ENCODE results near the gene MUC5AC. TPM values are rescaled to one million over a fixed set of nuclear protein-coding genes. Genes with fewer than 3 reads are reported as not detected.

The MUC5AC gene
- total and polyA plus RNA-seq, 4 donors = not detected

GRCh38 chr11:1196516-1197391 is 39.0 kb downstream of the MUC5AC start:
- DNase-seq (ENCODE audit: low spot score) = no peak
- 77% methylated on average over 28 of the region's 28 CpGs for WGBS
- H3K9me3 ChIP-seq (ENCODE audit: control insufficient read depth in 4 of 4, low read length in 3 of 4) = no peaks in the 10 kb centered on the region
- no peaks in the 10 kb centered on the region for H3K4me1 ChIP-seq (ENCODE audit: control insufficient read depth in 4 of 4, insufficient read depth in 4 of 4, low read length in 3 of 4)
- H3K36me3 ChIP-seq (ENCODE audit: control insufficient read depth in 4 of 4, insufficient read depth in 3 of 4, low read depth in 1 of 4, low read length in 3 of 4) = no peaks in the 10 kb centered on the region
- no peak for TF ChIP-seq CTCF (IDR thresholded peaks at IDR 0.05; ENCODE audit: low read depth, low read length, missing input control)
- TF ChIP-seq RXRA (IDR thresholded peaks at IDR 0.05) = no peak
- no peak for TF ChIP-seq FOXA2 (IDR thresholded peaks at IDR 0.05)
- no peak for TF ChIP-seq HNF4G (IDR thresholded peaks at IDR 0.05)
- no peak for TF ChIP-seq MAX (IDR thresholded peaks at IDR 0.05)
- no peak for TF ChIP-seq ATF3 (IDR thresholded peaks at IDR 0.05)
- no peak for TF ChIP-seq TAF1 (conservative IDR thresholded peaks at IDR 0.05)
- no peak for TF ChIP-seq JUND (IDR thresholded peaks at IDR 0.05)
- no peak for TF ChIP-seq SP1 (IDR thresholded peaks at IDR 0.05)
- TF ChIP-seq FOXA1 (IDR thresholded peaks at IDR 0.05) = no peak
- H3K27ac ChIP-seq (ENCODE audit: low read depth in 1 of 2, low read length in 2 of 2) = no peak overlapping the region
- H3K4me3 ChIP-seq (ENCODE audit: low read depth in 1 of 3, low read length in 3 of 3) = no peak overlapping the region
- no peak overlapping the region for H3K9ac ChIP-seq (ENCODE audit: low read depth in 1 of 2, low read length in 2 of 2)
- H3K27me3 ChIP-seq (ENCODE audit: control insufficient read depth in 4 of 4, insufficient read depth in 4 of 4, low read length in 3 of 4) = peaks cover 0 to 2% (median 0%) of the 10 kb centered on the region in 4 donors

GRCh38 chr11:1197431-1197885 is 39.7 kb downstream of the MUC5AC start:
- H3K4me1 ChIP-seq (ENCODE audit: control insufficient read depth in 4 of 4, insufficient read depth in 4 of 4, low read length in 3 of 4) = no peaks in the 10 kb centered on the region
- H3K36me3 ChIP-seq (ENCODE audit: control insufficient read depth in 4 of 4, insufficient read depth in 3 of 4, low read depth in 1 of 4, low read length in 3 of 4) = no peaks in the 10 kb centered on the region
- H3K27me3 ChIP-seq (ENCODE audit: control insufficient read depth in 4 of 4, insufficient read depth in 4 of 4, low read length in 3 of 4) = peaks cover 0 to 2% (median 0%) of the 10 kb centered on the region in 4 donors
- H3K4me3 ChIP-seq (ENCODE audit: low read depth in 1 of 3, low read length in 3 of 3) = no peak overlapping the region
- TF ChIP-seq TAF1 (conservative IDR thresholded peaks at IDR 0.05) = no peak
- TF ChIP-seq RAD21 (IDR thresholded peaks at IDR 0.05) = no peak
- 74% methylated on average over 29 of the region's 29 CpGs for WGBS
- H3K9ac ChIP-seq (ENCODE audit: low read depth in 1 of 2, low read length in 2 of 2) = no peak overlapping the region
- no peaks in the 10 kb centered on the region for H3K9me3 ChIP-seq (ENCODE audit: control insufficient read depth in 4 of 4, low read length in 3 of 4)
- DNase-seq (ENCODE audit: low spot score) = no peak
- H3K27ac ChIP-seq (ENCODE audit: low read depth in 1 of 2, low read length in 2 of 2) = no peak overlapping the region

- 71% methylated on average over 33 of the region's 33 CpGs for WGBS
- no peaks in the 10 kb centered on the region for H3K9me3 ChIP-seq (ENCODE audit: control insufficient read depth in 4 of 4, low read length in 3 of 4)
- no peaks in the 10 kb centered on the region for H3K36me3 ChIP-seq (ENCODE audit: control insufficient read depth in 4 of 4, insufficient read depth in 3 of 4, low read depth in 1 of 4, low read length in 3 of 4)
- H3K4me1 ChIP-seq (ENCODE audit: control insufficient read depth in 4 of 4, insufficient read depth in 4 of 4, low read length in 3 of 4) = no peaks in the 10 kb centered on the region
- H3K27me3 ChIP-seq (ENCODE audit: control insufficient read depth in 4 of 4, insufficient read depth in 4 of 4, low read length in 3 of 4) = peaks cover 0 to 2% (median 0%) of the 10 kb centered on the region in 4 donors
- no peak overlapping the region for H3K9ac ChIP-seq (ENCODE audit: low read depth in 1 of 2, low read length in 2 of 2)
- H3K4me3 ChIP-seq (ENCODE audit: low read depth in 1 of 3, low read length in 3 of 3) = no peak overlapping the region
- no peak overlapping the region for H3K27ac ChIP-seq (ENCODE audit: low read depth in 1 of 2, low read length in 2 of 2)
- DNase-seq (ENCODE audit: low spot score) = no peak
- TF ChIP-seq FOXA2 (IDR thresholded peaks at IDR 0.05) (no peak), NR2F2 (IDR thresholded peaks at IDR 0.05) (no peak), RXRA (IDR thresholded peaks at IDR 0.05) (no peak), SP1 (IDR thresholded peaks at IDR 0.05) (no peak), TAF1 (conservative IDR thresholded peaks at IDR 0.05) (no peak), HNF4G (IDR thresholded peaks at IDR 0.05) (no peak), FOXA1 (IDR thresholded peaks at IDR 0.05) (no peak), ZBTB33 (IDR thresholded peaks at IDR 0.05) (no peak), HNF4A (conservative IDR thresholded peaks at IDR 0.05) (no peak), GABPA (IDR thresholded peaks at IDR 0.05 in 1 of 2, conservative IDR thresholded peaks at IDR 0.05 in 1 of 2) (no peak), CTCF (IDR thresholded peaks at IDR 0.05; ENCODE audit: low read depth, low read length, missing input control) (no peak), ATF3 (IDR thresholded peaks at IDR 0.05) (no peak), JUND (IDR thresholded peaks at IDR 0.05) (no peak)
These were observed 40.3 kb downstream of the MUC5AC start for GRCh38 chr11:1197886-1198560.
